Measurements from ENCODE around the gene ZNF670. TPM values are rescaled to one million over a fixed set of nuclear protein-coding genes. Genes with fewer than 3 reads are reported as not detected.
"Not testable (repeated sequence)": the region's sequence is repeated elsewhere in the genome, so short reads cannot be mapped to it uniquely, and the experiment has no call there.

The ZNF670 gene
- total RNA-seq, result 2.8 TPM in 2 replicates

- Mint-ChIP-seq H3K9me3 (peaks cover 15% of the 10 kb centered on the region), H3K4me1 (peaks cover 12% of the 10 kb centered on the region), H3K36me3 (ENCODE audit: low read depth) (peaks cover 10% of the 10 kb centered on the region), H3K27ac (peak within 1 kb of the TSS; percentile 85), H3K27me3 (peaks cover 7% of the 10 kb centered on the region), H3K4me3 (peak within 1 kb of the TSS; percentile 94)
- intact Hi-C loops (cut with micrococcal nuclease), result loop anchor here (1.0 to 2.0 kb wide), 4 partner anchors 26 to 252 kb away; partner anchors contain the start of genes ZNF496 and ZNF669
- peak; percentile 96 for DNase-seq
Observed at GRCh38 chr1:247078258-247079140, at the start of gene ZNF670. ZNF670 (minus strand) TSS chr1:247078811; CDS start chr1:247078596, 215 bp downstream.

GRCh38 chr1:247127519-247128282, 49.1 kb upstream of the ZNF670 start:
- peak overlapping the region; percentile 89 for H3K4me3 Mint-ChIP-seq
- DNase-seq; intact Hi-C loops (cut with micrococcal nuclease); H3K9me3 Mint-ChIP-seq; H3K4me1 Mint-ChIP-seq; H3K27me3 Mint-ChIP-seq: not testable (repeated sequence)
- peak overlapping the region; percentile 64 for H3K27ac Mint-ChIP-seq
- peaks cover 22% of the 10 kb centered on the region for H3K36me3 Mint-ChIP-seq (ENCODE audit: low read depth)

- H3K36me3 Mint-ChIP-seq (ENCODE audit: low read depth), result peaks cover 12% of the 10 kb centered on the region
- H3K4me1 Mint-ChIP-seq; H3K4me3 Mint-ChIP-seq; DNase-seq; intact Hi-C loops (cut with micrococcal nuclease); H3K9me3 Mint-ChIP-seq; H3K27ac Mint-ChIP-seq; H3K27me3 Mint-ChIP-seq: not testable (repeated sequence)
Observed at GRCh38 chr1:247126601-247127000, 48.0 kb upstream of the ZNF670 start.

GRCh38 chr1:247126166-247126565, 47.6 kb upstream of the ZNF670 start:
- H3K4me3 Mint-ChIP-seq; DNase-seq; H3K27me3 Mint-ChIP-seq; H3K4me1 Mint-ChIP-seq; H3K27ac Mint-ChIP-seq; intact Hi-C loops (cut with micrococcal nuclease); H3K9me3 Mint-ChIP-seq: not testable (repeated sequence)
- H3K36me3 Mint-ChIP-seq (ENCODE audit: low read depth), result peaks cover 12% of the 10 kb centered on the region

GRCh38 chr1:247121382-247121781, 42.8 kb upstream of the ZNF670 start:
- intact Hi-C loops (cut with micrococcal nuclease), result no loop called here

GRCh38 chr1:247120408-247120668, 41.7 kb upstream of the ZNF670 start:
- H3K9me3 Mint-ChIP-seq; H3K27me3 Mint-ChIP-seq; H3K36me3 Mint-ChIP-seq (ENCODE audit: low read depth); H3K27ac Mint-ChIP-seq; intact Hi-C loops (cut with micrococcal nuclease); H3K4me3 Mint-ChIP-seq; DNase-seq; H3K4me1 Mint-ChIP-seq: not testable (repeated sequence)

More at GRCh38 chr1:247121382-247121781, 42.8 kb upstream of the ZNF670 start:
- no peak for DNase-seq
- no peaks in the 10 kb centered on the region for H3K9me3 Mint-ChIP-seq
- no peaks in the 10 kb centered on the region for H3K36me3 Mint-ChIP-seq (ENCODE audit: low read depth)
- no peak overlapping the region for H3K4me3 Mint-ChIP-seq
- no peaks in the 10 kb centered on the region for H3K4me1 Mint-ChIP-seq
- no peak overlapping the region for H3K27ac Mint-ChIP-seq
- H3K27me3 Mint-ChIP-seq, result no peaks in the 10 kb centered on the region

- peaks cover 2% of the 10 kb centered on the region for H3K4me1 Mint-ChIP-seq
- H3K4me3 Mint-ChIP-seq, result no peak overlapping the region
- H3K27me3 Mint-ChIP-seq, result peaks cover 3% of the 10 kb centered on the region
- H3K27ac Mint-ChIP-seq, result no peak overlapping the region
- no peak for DNase-seq
- intact Hi-C loops (cut with micrococcal nuclease), result no loop called here
- no peaks in the 10 kb centered on the region for H3K36me3 Mint-ChIP-seq (ENCODE audit: low read depth)
- H3K9me3 Mint-ChIP-seq, result no peaks in the 10 kb centered on the region
Observed at GRCh38 chr1:247119600-247120407, 41.2 kb upstream of the ZNF670 start.

- H3K4me1 Mint-ChIP-seq, result peaks cover 2% of the 10 kb centered on the region
- H3K9me3 Mint-ChIP-seq, result no peaks in the 10 kb centered on the region
- no peak overlapping the region for H3K4me3 Mint-ChIP-seq
- intact Hi-C loops (cut with micrococcal nuclease), result no loop called here
- no peak overlapping the region for H3K27ac Mint-ChIP-seq
- peak; percentile 69 for DNase-seq
- H3K27me3 Mint-ChIP-seq, result peaks cover 7% of the 10 kb centered on the region
- H3K36me3 Mint-ChIP-seq (ENCODE audit: low read depth), result no peaks in the 10 kb centered on the region
Observed at GRCh38 chr1:247118946-247119446, 40.4 kb upstream of the ZNF670 start.

GRCh38 chr1:247115545-247115944, 36.9 kb upstream of the ZNF670 start:
- Mint-ChIP-seq H3K4me1 (peaks cover 5% of the 10 kb centered on the region), H3K27ac (no peak overlapping the region), H3K27me3 (peaks cover 24% of the 10 kb centered on the region), H3K36me3 (ENCODE audit: low read depth) (no peaks in the 10 kb centered on the region), H3K9me3 (no peaks in the 10 kb centered on the region), H3K4me3 (no peak overlapping the region)
- DNase-seq, result no peak
- intact Hi-C loops (cut with micrococcal nuclease), result no loop called here

GRCh38 chr1:247115141-247115510, 36.5 kb upstream of the ZNF670 start:
- DNase-seq, result no peak
- no peak overlapping the region for H3K4me3 Mint-ChIP-seq
- H3K9me3 Mint-ChIP-seq, result no peaks in the 10 kb centered on the region
- H3K27me3 Mint-ChIP-seq, result peaks cover 24% of the 10 kb centered on the region
- H3K4me1 Mint-ChIP-seq, result peaks cover 6% of the 10 kb centered on the region
- no peak overlapping the region for H3K27ac Mint-ChIP-seq
- intact Hi-C loops (cut with micrococcal nuclease), result no loop called here
- H3K36me3 Mint-ChIP-seq (ENCODE audit: low read depth), result no peaks in the 10 kb centered on the region

- DNase-seq, result no peak
- intact Hi-C loops (cut with micrococcal nuclease), result no loop called here
- Mint-ChIP-seq H3K4me3 (no peak overlapping the region), H3K9me3 (no peaks in the 10 kb centered on the region), H3K4me1 (peaks cover 6% of the 10 kb centered on the region), H3K27ac (no peak overlapping the region), H3K36me3 (ENCODE audit: low read depth) (no peaks in the 10 kb centered on the region), H3K27me3 (peaks cover 27% of the 10 kb centered on the region)
Observed at GRCh38 chr1:247114351-247115140, 35.9 kb upstream of the ZNF670 start.

GRCh38 chr1:247113733-247114271, 35.2 kb upstream of the ZNF670 start:
- no peak for DNase-seq
- Mint-ChIP-seq H3K36me3 (ENCODE audit: low read depth) (no peaks in the 10 kb centered on the region), H3K4me1 (peaks cover 6% of the 10 kb centered on the region), H3K4me3 (no peak overlapping the region), H3K9me3 (peaks cover 3% of the 10 kb centered on the region), H3K27me3 (peaks cover 34% of the 10 kb centered on the region), H3K27ac (no peak overlapping the region)
- intact Hi-C loops (cut with micrococcal nuclease), result no loop called here

GRCh38 chr1:247113094-247113497, 34.5 kb upstream of the ZNF670 start:
- no peak overlapping the region for H3K27ac Mint-ChIP-seq
- intact Hi-C loops (cut with micrococcal nuclease), result no loop called here
- peaks cover 6% of the 10 kb centered on the region for H3K4me1 Mint-ChIP-seq
- no peaks in the 10 kb centered on the region for H3K36me3 Mint-ChIP-seq (ENCODE audit: low read depth)
- DNase-seq, result no peak
- peaks cover 40% of the 10 kb centered on the region for H3K27me3 Mint-ChIP-seq
- H3K4me3 Mint-ChIP-seq, result no peak overlapping the region
- H3K9me3 Mint-ChIP-seq, result peaks cover 8% of the 10 kb centered on the region
